Measurements from ENCODE around the gene CHCHD6. TPM values are rescaled to one million over a fixed set of nuclear protein-coding genes. Genes with fewer than 3 reads are reported as not detected.
A peak's percentile ranks its signal among the peaks of the same experiment; 100 is the strongest.

Gene CHCHD6
- polyA plus RNA-seq, 4 donors = 2.2 to 15.0 (median 7.4) TPM

DNA sequence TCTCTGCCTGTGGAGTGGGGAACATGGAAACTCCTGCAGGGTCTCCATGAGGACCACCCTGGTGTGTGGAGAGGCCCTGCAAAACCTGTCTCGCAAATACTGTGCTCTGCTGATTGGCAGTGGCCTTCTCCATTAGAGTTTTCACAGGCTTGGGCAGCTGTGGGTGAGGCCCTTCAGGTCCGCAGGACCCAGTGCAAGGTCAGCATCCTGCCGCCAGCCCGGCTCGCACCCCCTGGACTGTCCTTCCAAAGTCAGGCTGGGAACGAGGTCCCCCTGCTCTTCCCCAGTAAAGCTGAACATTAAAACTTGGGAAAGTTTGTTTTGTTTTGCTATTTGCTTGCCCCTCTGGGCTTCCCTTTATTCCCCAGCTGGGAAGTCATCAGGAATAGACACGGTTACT lies 193.9 kb downstream of the CHCHD6 start:
- H3K36me3 ChIP-seq (ENCODE audit: control insufficient read depth in 3 of 3, insufficient read depth in 2 of 3, low read depth in 1 of 3, low read length in 3 of 3) = no peaks in the 10 kb centered on the region
- FAIRE-seq (no peak), DNase-seq (no peak)
- H3K4me1 ChIP-seq (ENCODE audit: control insufficient read depth in 3 of 3, insufficient read depth in 2 of 3, low read depth in 1 of 3, low read length in 2 of 3) = no peaks in the 10 kb centered on the region
- H3K9me3 ChIP-seq (ENCODE audit: control insufficient read depth in 2 of 2, insufficient read depth in 1 of 2, low read depth in 1 of 2, low read length in 1 of 2) = no peaks in the 10 kb centered on the region
- H3K27me3 ChIP-seq (ENCODE audit: control insufficient read depth in 3 of 3, insufficient read depth in 3 of 3, low read length in 3 of 3) = no peaks in the 10 kb centered on the region
- 91 to 96% (median 96%) methylated on average over 7 of the region's 7 CpGs for WGBS, 3 donors
- no peak overlapping the region for H3K27ac ChIP-seq (ENCODE audit: low read depth in 1 of 3, low read length in 2 of 3)
- no peak overlapping the region for H3K4me3 ChIP-seq (ENCODE audit: low read depth in 1 of 3, low read length in 3 of 3)

DNA sequence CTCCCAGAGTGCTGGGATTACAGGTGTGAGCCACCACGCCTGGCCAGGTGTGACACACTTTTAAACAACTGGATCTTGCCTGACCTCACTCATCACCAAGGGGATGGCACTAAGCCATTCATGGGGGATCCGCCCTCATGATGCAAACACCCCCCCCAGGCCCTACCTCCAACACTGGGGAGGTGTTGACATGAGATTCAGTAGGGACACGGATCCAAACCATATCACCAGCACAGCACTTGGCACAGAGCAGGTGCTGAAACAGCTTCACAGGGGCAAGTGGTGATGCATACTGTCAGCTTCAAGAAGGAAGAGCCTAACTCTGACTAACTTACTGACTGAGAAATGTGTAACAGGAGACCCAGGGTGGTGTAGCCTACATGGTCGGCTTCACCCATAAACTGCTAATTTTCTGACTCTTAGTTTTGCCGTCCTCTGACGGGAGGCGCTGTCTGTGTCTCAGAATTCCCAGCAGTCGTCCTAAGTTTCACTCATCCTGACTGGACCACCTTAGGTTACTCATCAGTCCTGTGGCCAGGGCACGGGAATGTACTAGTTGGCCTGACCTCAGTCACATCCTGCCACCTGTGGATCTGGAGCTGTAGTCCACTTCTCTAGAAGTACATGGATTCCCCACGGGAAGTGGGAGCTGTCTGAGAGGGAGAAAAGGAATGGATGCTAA lies 197.0 kb downstream of the CHCHD6 start:
- Histone ChIP-seq H3K27ac (ENCODE audit: low read depth in 1 of 3, low read length in 2 of 3) (no peak overlapping the region), H3K27me3 (ENCODE audit: control insufficient read depth in 3 of 3, insufficient read depth in 3 of 3, low read length in 3 of 3) (no peaks in the 10 kb centered on the region), H3K9me3 (ENCODE audit: control insufficient read depth in 2 of 2, insufficient read depth in 1 of 2, low read depth in 1 of 2, low read length in 1 of 2) (no peaks in the 10 kb centered on the region), H3K4me1 (ENCODE audit: control insufficient read depth in 3 of 3, insufficient read depth in 2 of 3, low read depth in 1 of 3, low read length in 2 of 3) (no peaks in the 10 kb centered on the region), H3K4me3 (ENCODE audit: low read depth in 1 of 3, low read length in 3 of 3) (no peak overlapping the region), H3K36me3 (ENCODE audit: control insufficient read depth in 3 of 3, insufficient read depth in 2 of 3, low read depth in 1 of 3, low read length in 3 of 3) (no peaks in the 10 kb centered on the region)
- FAIRE-seq = no peak
- WGBS, 3 donors = 94 to 97% (median 94%) methylated on average over 10 of the region's 10 CpGs
- no peak for DNase-seq

DNA sequence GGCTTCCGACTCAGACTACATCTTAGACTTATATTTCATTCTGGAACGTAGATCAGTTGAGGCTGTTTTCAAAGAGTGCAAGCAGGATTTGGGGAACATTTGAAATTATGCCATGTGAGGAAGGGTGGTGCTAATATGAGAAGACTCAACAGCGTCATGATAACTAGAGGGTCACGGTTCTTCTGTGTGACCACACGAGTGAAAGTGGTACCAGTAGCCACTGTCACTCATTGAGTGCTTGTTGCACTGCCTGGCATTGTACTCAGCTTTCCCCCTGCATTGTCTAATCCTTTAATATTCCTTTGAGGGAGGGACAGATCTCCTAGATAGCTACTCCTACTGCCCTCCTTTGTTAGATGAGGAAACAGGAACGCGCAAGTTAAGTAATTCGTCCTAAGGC lies 197.6 kb downstream of the CHCHD6 start:
- H3K9me3 ChIP-seq (ENCODE audit: control insufficient read depth in 2 of 2, insufficient read depth in 1 of 2, low read depth in 1 of 2, low read length in 1 of 2) = no peaks in the 10 kb centered on the region
- no peak overlapping the region for H3K4me3 ChIP-seq (ENCODE audit: low read depth in 1 of 3, low read length in 3 of 3)
- H3K4me1 ChIP-seq (ENCODE audit: control insufficient read depth in 3 of 3, insufficient read depth in 2 of 3, low read depth in 1 of 3, low read length in 2 of 3) = no peaks in the 10 kb centered on the region
- no peaks in the 10 kb centered on the region for H3K36me3 ChIP-seq (ENCODE audit: control insufficient read depth in 3 of 3, insufficient read depth in 2 of 3, low read depth in 1 of 3, low read length in 3 of 3)
- no peak for FAIRE-seq
- no peaks in the 10 kb centered on the region for H3K27me3 ChIP-seq (ENCODE audit: control insufficient read depth in 3 of 3, insufficient read depth in 3 of 3, low read length in 3 of 3)
- WGBS, 3 donors = 96 to 97% (median 97%) methylated on average over 8 of the region's 8 CpGs
- no peak for DNase-seq
- H3K27ac ChIP-seq (ENCODE audit: low read depth in 1 of 3, low read length in 2 of 3) = no peak overlapping the region

DNA sequence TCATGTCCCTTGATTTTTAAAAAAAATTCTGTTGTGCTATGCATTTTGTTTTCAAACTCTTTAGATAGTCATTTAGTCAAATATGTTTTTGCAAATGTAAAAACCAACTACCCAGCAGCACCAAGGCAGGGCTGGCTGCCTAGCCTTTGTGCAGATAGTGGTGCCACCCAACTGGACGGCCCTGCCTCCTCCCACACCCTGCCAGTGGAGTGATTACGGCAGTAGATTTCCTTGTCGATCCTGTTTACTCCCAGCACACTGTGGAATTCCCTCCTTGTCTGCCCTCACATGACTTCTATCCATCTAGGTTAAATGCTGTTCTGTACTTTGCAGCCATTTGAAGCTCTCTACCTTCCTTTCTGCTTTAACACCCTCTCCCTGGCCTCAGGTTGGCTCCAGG lies 199.5 kb downstream of the CHCHD6 start:
- no peaks in the 10 kb centered on the region for H3K36me3 ChIP-seq (ENCODE audit: control insufficient read depth in 3 of 3, insufficient read depth in 2 of 3, low read depth in 1 of 3, low read length in 3 of 3)
- H3K4me1 ChIP-seq (ENCODE audit: control insufficient read depth in 3 of 3, insufficient read depth in 2 of 3, low read depth in 1 of 3, low read length in 2 of 3) = no peaks in the 10 kb centered on the region
- no peak overlapping the region for H3K4me3 ChIP-seq (ENCODE audit: low read depth in 1 of 3, low read length in 3 of 3)
- no peaks in the 10 kb centered on the region for H3K9me3 ChIP-seq (ENCODE audit: control insufficient read depth in 2 of 2, insufficient read depth in 1 of 2, low read depth in 1 of 2, low read length in 1 of 2)
- no peaks in the 10 kb centered on the region for H3K27me3 ChIP-seq (ENCODE audit: control insufficient read depth in 3 of 3, insufficient read depth in 3 of 3, low read length in 3 of 3)
- WGBS, 3 donors = 29 to 50% (median 46%) methylated on average over 3 of the region's 3 CpGs
- DNase-seq (peak; percentile 19 to 49), FAIRE-seq (no peak)
- no peak overlapping the region for H3K27ac ChIP-seq (ENCODE audit: low read depth in 1 of 3, low read length in 2 of 3)

DNA sequence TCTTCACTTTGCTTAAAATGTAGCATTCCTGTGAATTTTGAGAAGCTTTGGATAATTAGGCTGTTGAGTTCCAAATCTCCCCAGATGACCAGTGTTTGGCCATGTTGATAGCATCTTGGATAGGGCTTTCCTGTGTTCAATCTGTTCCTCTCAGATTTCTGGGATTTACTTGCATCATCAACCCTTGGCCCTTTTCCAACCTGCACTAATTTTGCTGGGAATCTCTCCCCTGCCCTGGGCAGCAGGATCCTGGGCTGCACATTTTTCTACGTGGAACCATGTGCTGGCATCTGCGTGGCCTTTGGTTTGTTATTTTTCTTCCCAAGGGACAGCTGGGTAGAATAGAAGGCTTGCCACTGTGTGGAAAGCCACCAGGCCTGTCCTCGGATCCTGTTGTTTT lies 203.5 kb downstream of the CHCHD6 start:
- Histone ChIP-seq H3K9me3 (ENCODE audit: control insufficient read depth in 2 of 2, insufficient read depth in 1 of 2, low read depth in 1 of 2, low read length in 1 of 2) (no peaks in the 10 kb centered on the region), H3K27ac (ENCODE audit: low read depth in 1 of 3, low read length in 2 of 3) (no peak overlapping the region), H3K27me3 (ENCODE audit: control insufficient read depth in 3 of 3, insufficient read depth in 3 of 3, low read length in 3 of 3) (no peaks in the 10 kb centered on the region), H3K4me1 (ENCODE audit: control insufficient read depth in 3 of 3, insufficient read depth in 2 of 3, low read depth in 1 of 3, low read length in 2 of 3) (no peaks in the 10 kb centered on the region), H3K36me3 (ENCODE audit: control insufficient read depth in 3 of 3, insufficient read depth in 2 of 3, low read depth in 1 of 3, low read length in 3 of 3) (no peaks in the 10 kb centered on the region), H3K4me3 (ENCODE audit: low read depth in 1 of 3, low read length in 3 of 3) (no peak overlapping the region)
- DNase-seq (no peak), FAIRE-seq (no peak)
- WGBS, 3 donors = 85 to 100% (median 93%) methylated on average over 3 of the region's 3 CpGs

DNA sequence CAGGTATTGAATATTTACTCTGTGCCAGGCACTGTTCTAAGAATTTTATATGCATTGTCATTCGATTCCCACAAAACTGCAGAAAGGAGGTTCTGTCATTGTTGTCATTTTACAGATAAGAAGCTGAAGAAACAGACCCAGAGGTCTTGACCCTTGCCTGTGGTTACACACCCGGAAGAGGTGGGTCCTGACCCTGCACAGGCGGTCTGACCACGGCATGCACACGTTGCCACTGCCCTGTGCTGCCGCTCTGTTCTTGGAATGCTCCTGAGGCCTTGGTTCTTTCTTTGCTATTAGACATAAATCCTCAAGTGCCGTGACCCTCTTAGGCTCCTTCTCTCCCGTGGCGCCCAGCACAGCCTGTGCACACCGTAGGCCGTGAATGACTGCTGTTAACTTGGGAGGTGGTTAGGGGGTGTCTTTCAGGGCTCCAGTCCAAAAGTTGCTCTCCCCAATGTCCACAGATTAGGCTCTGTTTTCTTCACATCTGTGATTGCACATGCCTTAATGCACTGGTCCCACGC lies 204.8 kb downstream of the CHCHD6 start:
- Histone ChIP-seq H3K27ac (ENCODE audit: low read depth in 1 of 3, low read length in 2 of 3) (no peak overlapping the region), H3K36me3 (ENCODE audit: control insufficient read depth in 3 of 3, insufficient read depth in 2 of 3, low read depth in 1 of 3, low read length in 3 of 3) (no peaks in the 10 kb centered on the region), H3K9me3 (ENCODE audit: control insufficient read depth in 2 of 2, insufficient read depth in 1 of 2, low read depth in 1 of 2, low read length in 1 of 2) (no peaks in the 10 kb centered on the region), H3K27me3 (ENCODE audit: control insufficient read depth in 3 of 3, insufficient read depth in 3 of 3, low read length in 3 of 3) (no peaks in the 10 kb centered on the region), H3K4me1 (ENCODE audit: control insufficient read depth in 3 of 3, insufficient read depth in 2 of 3, low read depth in 1 of 3, low read length in 2 of 3) (no peaks in the 10 kb centered on the region), H3K4me3 (ENCODE audit: low read depth in 1 of 3, low read length in 3 of 3) (no peak overlapping the region)
- no peak for FAIRE-seq
- 81 to 87% (median 86%) methylated on average over 12 of the region's 12 CpGs for WGBS, 3 donors
- DNase-seq = no peak

DNA sequence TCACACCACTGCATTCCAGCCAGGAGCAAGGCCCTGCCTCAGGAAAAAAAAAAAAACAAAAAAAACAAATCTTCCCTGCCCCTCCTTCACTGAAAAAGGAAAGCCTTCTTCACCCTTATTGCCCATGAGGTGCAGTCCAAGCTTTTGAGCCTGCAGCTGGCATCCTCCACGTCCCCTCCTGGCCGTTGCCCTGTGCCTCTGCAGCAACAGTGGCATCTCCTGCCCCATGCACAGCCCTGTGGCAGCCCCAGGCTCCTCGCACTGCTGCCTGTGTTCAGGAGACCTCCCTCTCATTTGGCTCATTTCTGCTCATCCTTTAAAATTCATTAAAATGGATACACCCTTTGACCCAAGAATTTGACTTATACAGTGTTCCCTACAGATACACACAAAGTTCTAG lies 206.2 kb downstream of the CHCHD6 start:
- FAIRE-seq = no peak
- Histone ChIP-seq H3K9me3 (ENCODE audit: control insufficient read depth in 2 of 2, insufficient read depth in 1 of 2, low read depth in 1 of 2, low read length in 1 of 2) (no peaks in the 10 kb centered on the region), H3K4me3 (ENCODE audit: low read depth in 1 of 3, low read length in 3 of 3) (no peak overlapping the region), H3K27ac (ENCODE audit: low read depth in 1 of 3, low read length in 2 of 3) (no peak overlapping the region), H3K27me3 (ENCODE audit: control insufficient read depth in 3 of 3, insufficient read depth in 3 of 3, low read length in 3 of 3) (no peaks in the 10 kb centered on the region), H3K36me3 (ENCODE audit: control insufficient read depth in 3 of 3, insufficient read depth in 2 of 3, low read depth in 1 of 3, low read length in 3 of 3) (peaks cover 0 to 4% (median 0%) of the 10 kb centered on the region in 3 donors), H3K4me1 (ENCODE audit: control insufficient read depth in 3 of 3, insufficient read depth in 2 of 3, low read depth in 1 of 3, low read length in 2 of 3) (no peaks in the 10 kb centered on the region)
- DNase-seq = no peak
- WGBS, 3 donors = 81 to 97% (median 95%) methylated on average over 3 of the region's 3 CpGs

DNA sequence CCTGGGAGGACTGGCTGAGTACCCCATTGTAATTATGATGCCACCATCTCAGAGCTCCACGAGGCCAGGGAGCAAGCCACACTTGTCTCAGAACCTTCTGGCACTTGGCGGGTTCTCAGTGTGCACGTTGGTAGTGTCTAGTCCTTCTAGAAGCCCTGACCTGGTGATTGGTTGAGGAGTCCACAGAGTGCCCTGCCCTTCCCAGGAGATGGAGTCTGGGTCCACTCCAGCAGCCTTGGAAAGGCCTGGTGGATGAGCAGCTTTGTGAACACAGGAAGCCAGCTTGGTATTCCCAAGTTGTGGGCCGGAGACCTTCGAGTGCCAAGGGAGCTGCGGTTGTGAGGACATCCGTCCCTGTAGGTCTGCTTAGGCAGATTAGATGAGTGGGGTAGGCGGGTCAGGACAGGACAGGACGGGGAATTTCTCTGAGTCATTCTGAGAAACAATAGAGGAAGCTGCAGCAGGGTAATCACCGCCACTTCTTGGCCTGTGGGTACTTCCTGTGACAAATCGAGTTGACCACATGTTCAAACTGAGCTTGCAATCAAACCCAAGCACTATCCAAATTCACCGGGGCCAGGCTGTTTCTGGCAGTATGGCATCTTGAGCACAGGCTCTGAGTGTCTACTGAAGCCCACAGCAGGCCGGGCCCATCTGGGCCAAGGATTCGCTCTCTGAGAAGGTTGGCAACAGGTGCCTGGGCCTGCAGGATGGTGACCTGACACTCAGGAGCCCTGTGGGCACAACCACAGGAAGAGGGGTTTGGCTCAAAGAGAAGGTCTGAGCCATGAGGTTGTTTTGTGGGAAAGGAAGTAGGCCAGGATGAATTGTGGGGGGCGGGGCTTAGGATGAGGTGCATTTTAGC lies 207.4 kb downstream of the CHCHD6 start:
- 62 to 81% (median 75%) methylated on average over 15 of the region's 15 CpGs for WGBS, 3 donors
- H3K9me3 ChIP-seq (ENCODE audit: control insufficient read depth in 2 of 2, insufficient read depth in 1 of 2, low read depth in 1 of 2, low read length in 1 of 2) = no peaks in the 10 kb centered on the region
- H3K27ac ChIP-seq (ENCODE audit: low read depth in 1 of 3, low read length in 2 of 3) = peak overlapping the region in 1 of 3 donors; percentile 78
- H3K36me3 ChIP-seq (ENCODE audit: control insufficient read depth in 3 of 3, insufficient read depth in 2 of 3, low read depth in 1 of 3, low read length in 3 of 3) = peaks cover 0 to 6% (median 0%) of the 10 kb centered on the region in 3 donors
- FAIRE-seq = no peak
- no peaks in the 10 kb centered on the region for H3K4me1 ChIP-seq (ENCODE audit: control insufficient read depth in 3 of 3, insufficient read depth in 2 of 3, low read depth in 1 of 3, low read length in 2 of 3)
- no peak overlapping the region for H3K4me3 ChIP-seq (ENCODE audit: low read depth in 1 of 3, low read length in 3 of 3)
- peak in 1 of 2 donors; percentile 36 for DNase-seq
- no peaks in the 10 kb centered on the region for H3K27me3 ChIP-seq (ENCODE audit: control insufficient read depth in 3 of 3, insufficient read depth in 3 of 3, low read length in 3 of 3)
